GM18873 (cell line): ENCODE measurements around the gene KRT84.

Experiments
- ATAC-seq: cut with Tn5 transposase; IDR thresholded peaks from one replicate; pipeline ENCODE4 v1.9.1; 2021; ENCODE audit warnings: mild to moderate bottlenecking, moderate library complexity, moderate number of reproducible peaks; ENCODE audit not compliant: unreplicated experiment, low FRiP score

Gene KRT84

DNA sequence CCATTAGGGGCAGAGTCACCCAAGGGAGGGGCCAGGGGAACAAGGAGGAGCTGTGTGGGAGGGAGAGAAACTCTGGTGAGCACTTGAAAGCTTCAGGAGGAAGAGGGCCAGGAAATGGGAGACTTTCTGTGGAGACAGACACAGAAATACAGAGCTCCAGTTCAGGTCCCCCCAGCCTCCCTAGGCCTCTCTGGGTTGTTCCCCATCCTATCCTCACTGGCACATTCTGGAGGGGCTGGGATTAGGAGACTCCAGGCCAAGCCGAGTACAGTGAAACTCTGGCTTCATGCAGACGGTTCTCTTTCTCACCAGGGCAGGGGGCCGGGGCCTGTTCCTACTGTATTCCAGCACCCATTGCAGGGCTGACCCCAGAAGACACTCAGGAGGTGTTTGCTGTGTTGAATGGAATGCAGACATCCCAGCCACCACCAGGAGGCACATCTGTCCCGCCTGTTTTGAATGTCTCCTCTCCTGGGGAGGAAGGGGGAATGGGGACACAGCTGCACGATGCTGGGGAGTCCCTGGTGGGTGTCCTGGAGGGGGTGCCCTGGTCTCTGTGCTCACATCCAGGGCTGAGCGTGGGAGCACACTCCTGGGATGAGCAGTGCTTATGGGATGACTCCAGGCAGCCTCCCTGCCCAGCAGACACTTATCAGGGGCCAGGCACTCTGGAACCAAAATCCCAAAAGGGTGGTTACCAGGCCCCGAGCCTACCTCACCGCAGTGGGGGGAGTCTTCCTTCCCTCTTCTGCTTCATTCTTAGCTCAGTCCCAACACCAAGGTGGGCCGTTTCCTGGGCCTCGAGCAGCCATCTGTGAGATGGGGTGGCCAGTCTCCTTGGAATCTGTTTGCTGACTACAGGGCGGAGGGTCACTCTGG, 5.5 kb upstream of the KRT84 start:
- no peak for ATAC-seq

GRCh38 chr12:52389313-52390207, 4.1 kb upstream of the KRT84 start:
- no peak for ATAC-seq

GRCh38 chr12:52387859-52388258, 2.4 kb upstream of the KRT84 start:
- ATAC-seq, result no peak

DNA sequence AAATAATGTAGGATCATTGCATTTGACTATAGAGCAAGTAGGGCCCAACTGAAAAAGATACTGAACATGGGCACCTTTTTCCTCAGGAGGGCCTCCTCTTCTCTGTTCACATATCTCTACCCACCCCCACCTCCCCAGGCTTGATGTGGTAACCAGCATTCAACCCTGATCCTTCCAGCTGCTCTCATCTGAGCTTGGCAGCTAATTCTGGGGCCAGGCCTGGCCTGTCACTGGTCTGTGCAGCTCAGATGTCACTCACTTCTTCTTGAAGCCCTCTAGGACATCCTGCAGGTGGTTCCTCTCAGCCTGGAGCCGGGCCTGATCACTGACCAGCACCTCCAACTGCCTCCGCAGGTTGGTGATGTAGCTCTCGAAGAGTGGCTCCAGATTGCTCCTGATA, 2.1 kb downstream of the KRT84 start:
- no peak for ATAC-seq

GRCh38 chr12:52382854-52383253, 2.6 kb downstream of the KRT84 start:
- no peak for ATAC-seq

- no peak for ATAC-seq
Measured at GRCh38 chr12:52381206-52381605, 4.2 kb downstream of the KRT84 start.

GRCh38 chr12:52380271-52380694, 5.2 kb downstream of the KRT84 start:
- no peak for ATAC-seq

- ATAC-seq, result no peak
Measured at GRCh38 chr12:52379536-52379935, 5.9 kb downstream of the KRT84 start.

DNA sequence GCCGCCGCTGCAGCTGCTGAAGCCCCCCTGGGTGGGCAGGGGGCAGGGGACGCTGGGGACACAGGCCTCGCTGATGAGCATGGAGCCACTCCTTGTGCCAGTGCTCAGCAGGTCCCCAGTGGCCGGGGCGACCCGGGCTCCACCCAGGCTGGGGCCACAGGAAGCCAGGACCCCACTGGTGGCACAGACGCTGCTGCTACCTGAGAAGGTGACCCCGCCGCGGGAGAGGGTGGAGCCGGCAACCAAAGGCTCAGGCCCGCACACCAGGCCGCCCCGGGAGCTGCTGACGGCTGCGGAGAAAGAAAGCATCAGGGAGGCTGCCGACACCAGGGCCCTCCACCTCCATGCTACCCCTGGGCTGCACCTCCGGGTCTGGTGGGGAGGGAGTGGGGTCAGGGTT, 7.4 kb downstream of the KRT84 start:
- no peak for ATAC-seq

GRCh38 chr12:52377266-52377665, 8.2 kb downstream of the KRT84 start:
- no peak for ATAC-seq

DNA sequence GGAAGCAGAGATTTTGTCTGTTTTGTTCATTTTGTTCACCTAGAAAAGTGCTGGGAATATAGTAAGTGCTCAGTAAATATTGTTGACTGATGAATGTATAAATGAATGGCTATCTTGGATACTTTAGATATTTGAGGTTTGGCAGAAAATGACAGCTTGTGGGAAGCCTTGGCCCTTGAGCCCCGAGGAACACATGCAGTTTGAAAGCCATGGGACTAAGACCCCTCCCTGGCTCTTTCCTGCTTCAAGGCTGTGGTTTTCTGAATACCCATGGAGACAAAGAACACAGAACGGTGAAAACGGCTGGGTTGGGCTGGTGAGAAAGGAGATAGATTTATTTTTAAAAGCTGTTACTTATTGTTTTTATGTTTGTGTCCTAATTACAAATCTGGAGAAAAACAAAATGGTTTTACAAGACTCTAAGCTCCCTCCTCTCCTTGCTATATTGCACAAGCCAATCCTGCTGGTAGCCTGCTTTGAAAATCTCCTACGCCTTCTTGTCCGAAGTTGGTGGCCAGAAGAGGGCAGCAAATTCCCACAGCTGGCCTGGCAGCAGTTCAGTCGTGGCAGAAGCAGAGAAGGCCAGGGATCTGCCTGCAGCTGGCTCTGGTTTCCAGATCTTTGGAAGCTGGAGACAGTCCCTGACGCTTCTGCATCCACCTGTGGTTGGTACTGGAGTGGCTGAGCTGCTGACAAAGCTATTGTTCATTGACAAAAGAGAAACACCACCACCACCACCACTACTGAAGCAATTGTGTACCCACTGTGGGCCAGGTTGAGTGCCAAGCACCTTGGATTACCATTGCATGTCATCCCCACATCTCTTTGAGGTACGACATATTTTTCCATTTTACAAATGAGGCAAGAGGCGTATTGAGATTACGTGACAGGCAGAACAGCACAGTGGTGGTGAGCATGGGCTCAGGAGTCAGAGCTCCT, 13.0 kb downstream of the KRT84 start:
- ATAC-seq, result no peak

DNA sequence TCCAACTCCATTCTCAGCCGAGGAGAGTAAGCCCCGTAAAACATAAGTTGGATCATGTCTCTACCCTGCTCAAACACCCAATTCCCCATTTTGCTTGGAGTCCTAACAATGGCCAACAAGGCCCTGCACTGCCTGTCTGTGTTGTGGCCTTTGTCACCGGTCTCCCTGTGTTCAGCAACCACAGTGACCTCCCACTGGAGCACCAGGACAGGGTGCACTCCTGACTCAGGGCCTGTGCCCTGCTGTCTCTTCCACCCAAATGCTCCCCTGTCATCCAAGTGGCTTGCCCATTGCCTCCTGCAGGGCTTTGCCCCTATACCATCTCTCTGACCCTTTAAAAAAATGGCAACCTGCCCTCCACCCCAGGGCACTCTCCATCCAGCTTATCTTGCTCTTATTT, 13.7 kb downstream of the KRT84 start:
- ATAC-seq, result no peak

GRCh38 chr12:52370926-52371608, 14.4 kb downstream of the KRT84 start:
- no peak for ATAC-seq

DNA sequence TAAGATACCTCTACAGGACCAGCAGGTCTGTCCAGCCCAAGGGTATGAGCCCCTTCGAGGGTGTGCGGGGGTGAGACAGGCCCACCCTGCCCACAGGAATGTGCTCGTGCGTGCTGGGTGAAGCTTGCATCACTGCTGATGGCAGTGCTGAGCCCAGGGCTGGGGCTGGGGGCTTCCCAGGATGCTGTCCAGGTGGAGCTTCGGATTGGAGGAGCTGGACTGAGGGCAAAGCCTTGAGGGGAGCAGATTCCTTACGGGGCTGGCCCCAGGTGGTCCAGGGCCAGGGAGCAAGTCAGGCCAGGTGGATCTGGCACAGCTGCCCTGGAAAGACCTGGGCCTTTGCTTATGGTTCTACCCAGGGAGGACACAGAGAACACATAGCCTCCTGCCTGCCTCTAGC, 15.6 kb downstream of the KRT84 start:
- no peak for ATAC-seq

DNA sequence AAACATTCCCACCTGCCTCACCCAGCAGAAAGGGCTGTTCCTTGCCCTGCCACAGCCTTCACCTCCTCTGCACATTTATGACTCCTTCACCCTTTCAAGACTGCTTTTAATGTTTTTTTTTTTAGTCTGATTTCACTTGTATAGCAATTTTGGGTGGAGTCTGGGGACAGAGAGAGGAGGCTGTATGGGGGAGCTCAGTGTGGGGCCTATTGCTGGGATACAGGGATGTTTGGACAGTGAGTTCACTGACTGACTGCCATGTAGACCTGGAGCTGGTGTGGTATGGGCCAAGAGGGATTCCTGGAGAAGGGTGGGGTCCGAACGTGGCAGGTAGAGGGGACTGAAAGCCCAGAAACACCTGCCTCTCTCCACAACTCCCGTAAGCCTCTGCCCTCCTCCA, 16.2 kb downstream of the KRT84 start:
- no peak for ATAC-seq

GRCh38 chr12:52368508-52368907, 16.9 kb downstream of the KRT84 start:
- ATAC-seq, result no peak

DNA sequence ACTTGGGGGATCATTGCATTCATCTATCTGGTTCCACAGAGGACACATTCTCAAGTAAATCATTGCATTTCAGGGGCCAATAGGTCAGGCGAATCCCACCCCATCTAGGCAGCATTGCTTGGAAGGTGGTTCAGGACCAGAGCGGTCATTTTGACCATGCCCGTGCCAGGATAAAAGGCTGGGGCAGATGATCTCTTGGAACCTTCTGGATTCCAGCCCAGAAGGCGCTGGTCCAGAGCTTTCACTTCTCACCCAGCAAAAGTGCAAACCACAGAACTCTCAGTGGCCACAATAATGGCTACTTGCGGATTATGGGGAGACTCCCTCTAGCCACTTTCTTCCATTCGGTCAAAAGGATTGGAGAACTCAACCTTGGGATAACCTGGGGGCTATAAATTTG, 17.6 kb downstream of the KRT84 start:
- ATAC-seq, result no peak

- no peak for ATAC-seq
Measured at GRCh38 chr12:52366738-52367485, 18.5 kb downstream of the KRT84 start, which contains the start of gene KRT85. Gene KRT85, minus strand, starts transcription at chr12:52367481. Its CDS starts 76 bp downstream, at chr12:52367405.

GRCh38 chr12:52364901-52365489, 20.5 kb downstream of the KRT84 start:
- no peak for ATAC-seq
